ENCODE results near the gene PIGM.

PIGM gene

DNA sequence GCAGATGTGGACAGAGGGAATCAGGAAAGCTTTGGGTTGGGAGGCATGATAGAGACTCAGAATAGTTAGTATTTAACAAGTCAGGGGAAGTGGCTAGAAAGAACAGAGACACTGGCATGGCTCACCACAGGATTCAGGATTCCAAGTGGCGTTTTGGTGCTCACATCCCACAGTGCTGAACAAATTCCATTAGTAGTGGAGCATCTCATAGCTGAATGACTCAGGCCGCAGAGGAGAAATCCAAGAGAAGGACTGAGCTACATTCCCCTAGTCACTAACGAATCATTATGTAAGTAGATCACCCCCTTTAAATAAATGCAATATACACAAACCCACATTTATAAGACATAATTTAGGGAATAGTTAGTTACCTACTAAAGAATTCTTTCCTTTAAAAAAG lies 44.5 kb upstream of the PIGM start:
- TF ChIP-seq, protein P1, sequence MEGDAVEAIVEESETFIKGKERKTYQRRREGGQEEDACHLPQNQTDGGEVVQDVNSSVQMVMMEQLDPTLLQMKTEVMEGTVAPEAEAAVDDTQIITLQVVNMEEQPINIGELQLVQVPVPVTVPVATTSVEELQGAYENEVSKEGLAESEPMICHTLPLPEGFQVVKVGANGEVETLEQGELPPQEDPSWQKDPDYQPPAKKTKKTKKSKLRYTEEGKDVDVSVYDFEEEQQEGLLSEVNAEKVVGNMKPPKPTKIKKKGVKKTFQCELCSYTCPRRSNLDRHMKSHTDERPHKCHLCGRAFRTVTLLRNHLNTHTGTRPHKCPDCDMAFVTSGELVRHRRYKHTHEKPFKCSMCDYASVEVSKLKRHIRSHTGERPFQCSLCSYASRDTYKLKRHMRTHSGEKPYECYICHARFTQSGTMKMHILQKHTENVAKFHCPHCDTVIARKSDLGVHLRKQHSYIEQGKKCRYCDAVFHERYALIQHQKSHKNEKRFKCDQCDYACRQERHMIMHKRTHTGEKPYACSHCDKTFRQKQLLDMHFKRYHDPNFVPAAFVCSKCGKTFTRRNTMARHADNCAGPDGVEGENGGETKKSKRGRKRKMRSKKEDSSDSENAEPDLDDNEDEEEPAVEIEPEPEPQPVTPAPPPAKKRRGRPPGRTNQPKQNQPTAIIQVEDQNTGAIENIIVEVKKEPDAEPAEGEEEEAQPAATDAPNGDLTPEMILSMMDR (IDR thresholded peaks at IDR 0.05; ENCODE audit: low read depth, low read length), result no peak
- peak; percentile 34 for DNase-seq (ENCODE audit: low read depth, low spot score)
- in situ Hi-C loops (cut with HindIII; ENCODE audit: low sequenced_read_pairs), result no loop called here
- no peak overlapping the region for H3K4me3 ChIP-seq (ENCODE audit: low read depth, low read length)

GRCh38 chr1:160075836-160076235 lies 44.0 kb upstream of the PIGM start:
- no peak for DNase-seq (ENCODE audit: low read depth, low spot score)
- TF ChIP-seq, protein P1 (IDR thresholded peaks at IDR 0.05; ENCODE audit: low read depth, low read length), result no peak
- in situ Hi-C loops (cut with HindIII; ENCODE audit: low sequenced_read_pairs), result no loop called here
- H3K4me3 ChIP-seq (ENCODE audit: low read depth, low read length), result no peak overlapping the region

- H3K4me3 ChIP-seq (ENCODE audit: low read depth, low read length), result no peak overlapping the region
- in situ Hi-C loops (cut with HindIII; ENCODE audit: low sequenced_read_pairs), result no loop called here
- TF ChIP-seq, protein P1 (IDR thresholded peaks at IDR 0.05; ENCODE audit: low read depth, low read length), result no peak
- no peak for DNase-seq (ENCODE audit: low read depth, low spot score)
Measured at GRCh38 chr1:160074865-160075264, 43.1 kb upstream of the PIGM start.

DNA sequence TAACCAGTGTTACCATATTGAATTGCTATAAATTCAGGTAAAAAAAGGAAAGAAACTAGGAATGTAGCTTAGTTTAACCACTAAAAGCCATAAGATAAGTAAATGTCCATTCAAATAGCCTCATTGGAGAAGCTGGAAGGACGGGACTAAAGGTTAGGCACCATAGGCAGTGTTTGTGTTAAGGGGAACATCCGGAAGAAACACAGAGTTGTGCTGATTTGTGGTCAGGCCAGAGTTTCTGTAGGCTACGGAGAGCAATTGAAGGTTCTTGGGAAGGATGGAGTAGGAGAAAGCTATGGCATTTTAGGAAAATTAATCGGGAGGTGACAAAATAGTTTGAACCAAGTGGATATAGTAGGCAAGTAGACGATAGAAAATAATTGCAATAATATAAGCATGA lies 39.5 kb upstream of the PIGM start:
- no peak overlapping the region for H3K4me3 ChIP-seq (ENCODE audit: low read depth, low read length)
- TF ChIP-seq, protein P1 (IDR thresholded peaks at IDR 0.05; ENCODE audit: low read depth, low read length), result no peak
- in situ Hi-C loops (cut with HindIII; ENCODE audit: low sequenced_read_pairs), result no loop called here
- no peak for DNase-seq (ENCODE audit: low read depth, low spot score)

DNA sequence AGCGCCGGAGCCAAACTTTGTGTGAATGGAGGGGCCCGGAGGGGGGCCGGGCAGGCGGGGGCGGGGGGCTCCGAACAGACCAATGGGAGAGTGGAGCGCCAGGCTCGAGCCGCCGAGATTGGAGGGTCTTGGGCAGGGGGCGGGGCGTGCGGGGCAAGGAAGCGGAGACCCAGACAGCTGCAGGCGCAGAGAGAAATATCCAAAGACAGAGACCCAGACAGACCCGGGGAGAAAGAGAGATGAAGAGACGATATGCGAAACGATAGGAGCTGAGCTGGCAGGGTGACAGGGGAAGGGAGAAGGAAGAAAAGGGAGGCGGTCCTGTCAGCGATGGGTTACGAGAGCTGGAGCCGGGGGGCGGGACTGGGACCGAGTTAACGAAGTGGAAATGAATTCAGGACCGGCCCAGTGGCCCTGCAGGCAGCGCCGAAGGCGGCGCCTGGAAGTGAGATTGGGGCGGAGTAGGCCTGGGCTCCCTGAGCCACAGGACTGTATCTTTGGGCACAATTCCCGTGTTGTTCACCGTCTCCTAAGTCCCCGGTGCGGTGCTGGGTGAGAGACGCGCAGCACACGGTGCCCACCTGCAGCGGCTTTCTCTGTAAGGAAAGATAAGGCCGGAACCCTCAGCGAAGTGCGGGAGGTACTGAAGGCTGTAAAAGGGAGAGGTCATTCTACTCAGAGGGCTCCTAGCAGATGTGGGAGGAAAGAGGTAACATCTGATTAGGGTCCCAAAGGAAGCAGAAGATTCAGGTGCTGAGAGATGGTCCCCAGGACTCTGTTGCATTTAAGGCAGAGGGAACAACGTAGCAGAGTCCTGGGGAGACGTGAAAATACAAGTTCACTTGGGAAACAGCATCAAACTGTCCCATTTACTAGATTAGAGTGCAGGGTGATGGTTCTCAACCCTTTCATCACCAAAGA lies 38.7 kb upstream of the PIGM start:
- TF ChIP-seq, protein P1 (IDR thresholded peaks at IDR 0.05; ENCODE audit: low read depth, low read length), result no peak
- peak overlapping the region; percentile 48 for H3K4me3 ChIP-seq (ENCODE audit: low read depth, low read length)
- DNase-seq (ENCODE audit: low read depth, low spot score), result peak; percentile 54
- in situ Hi-C loops (cut with HindIII; ENCODE audit: low sequenced_read_pairs), result no loop called here

- no peak for DNase-seq (ENCODE audit: low read depth, low spot score)
- TF ChIP-seq, protein P1 (IDR thresholded peaks at IDR 0.05; ENCODE audit: low read depth, low read length), result no peak
- in situ Hi-C loops (cut with HindIII; ENCODE audit: low sequenced_read_pairs), result no loop called here
- peak within 1 kb of the TSS; percentile 48 for H3K4me3 ChIP-seq (ENCODE audit: low read depth, low read length)
Measured at GRCh38 chr1:160069460-160070231, 37.9 kb upstream of the PIGM start, which contains the start of gene KCNJ10. Gene KCNJ10, minus strand, starts transcription at chr1:160070160. Its CDS starts 27,628 bp downstream, at chr1:160042532.

All from astrocyte of the spinal cord (primary cell).